Measurements from ENCODE around the gene IMPA2.

Gene IMPA2

GRCh38 chr18:12009581-12010140 lies 28.4 kb downstream of the IMPA2 start:
- DNase-seq: no peak

GRCh38 chr18:12010187-12010802 lies 29.0 kb downstream of the IMPA2 start:
- DNase-seq: no peak

DNA sequence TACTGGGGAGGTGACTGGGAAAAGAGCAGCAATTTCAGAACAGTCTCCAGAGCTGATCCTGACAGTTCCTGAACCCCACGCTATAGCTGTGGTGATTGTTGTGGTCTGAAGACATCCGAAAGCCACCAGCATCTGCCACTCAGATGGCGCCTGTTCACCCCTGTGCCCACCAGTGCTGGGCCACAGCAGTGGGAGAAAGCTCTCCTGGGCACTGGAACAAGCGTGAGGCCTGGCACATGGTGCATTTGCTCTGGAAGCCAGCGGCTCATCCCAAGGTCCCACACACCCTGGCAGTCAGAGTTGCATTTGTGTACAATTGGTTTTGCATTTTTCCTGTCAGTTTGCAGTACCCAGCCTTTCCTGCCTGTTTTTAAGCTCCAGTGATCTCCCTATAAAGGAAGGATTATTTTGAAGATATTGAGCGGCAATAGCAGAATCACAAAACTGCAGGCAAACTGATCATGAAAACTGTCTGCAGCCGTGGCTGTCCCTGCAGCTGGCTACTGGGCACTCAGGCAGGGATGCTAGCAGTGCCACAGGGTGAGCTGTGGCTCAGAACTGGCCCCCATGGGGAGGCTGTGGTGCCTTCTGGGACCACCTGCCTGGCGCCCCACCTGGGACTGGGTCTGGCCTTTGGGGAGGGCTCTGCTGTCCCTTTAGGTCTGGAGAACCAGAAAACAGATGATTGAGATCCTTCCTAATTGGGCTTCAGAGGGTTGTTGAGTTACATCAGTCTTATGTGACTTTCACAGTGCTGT lies 30.1 kb downstream of the IMPA2 start:
- no peak for DNase-seq

DNA sequence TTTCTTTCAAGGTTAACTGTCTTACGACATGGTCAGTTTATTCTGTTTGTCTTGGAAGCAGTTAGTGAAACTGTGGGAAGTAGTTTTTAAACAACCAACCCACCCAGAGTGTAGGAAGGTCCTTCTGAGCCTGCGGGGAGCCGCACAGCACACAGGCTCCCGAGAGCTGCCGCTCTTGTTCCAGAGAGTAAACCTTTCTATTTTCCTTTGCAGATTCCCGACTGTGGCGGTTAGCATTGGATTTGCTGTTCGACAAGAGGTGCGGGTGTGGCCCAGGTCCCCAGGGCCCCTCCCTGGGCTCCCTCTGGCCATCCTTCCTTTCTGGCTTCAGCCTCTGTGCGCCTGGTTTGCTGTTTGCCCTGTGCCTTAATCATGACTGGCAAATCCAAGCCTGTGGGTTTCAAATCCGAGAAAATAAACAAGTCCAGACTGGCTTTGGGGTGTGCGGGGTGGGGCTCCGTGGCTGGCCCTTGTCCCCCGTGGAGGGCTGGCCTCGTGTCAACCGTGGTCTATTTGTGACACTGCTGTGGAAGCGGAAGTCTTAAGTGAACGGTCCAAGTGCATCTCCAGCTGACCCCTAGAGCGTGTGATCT lies 30.7 kb downstream of the IMPA2 start:
- DNase-seq: no peak

GRCh38 chr18:12012697-12013096 lies 31.4 kb downstream of the IMPA2 start:
- DNase-seq: no peak

- DNase-seq: no peak
Measured at GRCh38 chr18:12013186-12013916, 32.0 kb downstream of the IMPA2 start.

DNA sequence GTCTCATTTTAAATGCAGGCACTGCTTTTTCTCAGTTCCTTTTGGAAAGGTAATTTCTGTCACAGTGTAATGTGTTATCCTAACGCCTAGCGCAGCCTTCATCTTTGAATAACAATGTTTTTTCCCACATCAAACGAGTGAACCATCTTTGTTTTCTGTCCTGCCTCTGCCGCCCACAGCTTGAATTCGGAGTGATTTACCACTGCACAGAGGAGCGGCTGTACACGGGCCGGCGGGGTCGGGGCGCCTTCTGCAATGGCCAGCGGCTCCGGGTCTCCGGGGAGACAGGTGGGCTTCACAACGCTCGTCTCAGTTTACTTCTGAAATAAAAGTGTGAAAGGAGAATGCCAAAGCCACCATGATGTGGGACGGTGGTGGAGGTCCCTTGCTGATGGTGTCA lies 32.8 kb downstream of the IMPA2 start:
- DNase-seq: no peak

DNA sequence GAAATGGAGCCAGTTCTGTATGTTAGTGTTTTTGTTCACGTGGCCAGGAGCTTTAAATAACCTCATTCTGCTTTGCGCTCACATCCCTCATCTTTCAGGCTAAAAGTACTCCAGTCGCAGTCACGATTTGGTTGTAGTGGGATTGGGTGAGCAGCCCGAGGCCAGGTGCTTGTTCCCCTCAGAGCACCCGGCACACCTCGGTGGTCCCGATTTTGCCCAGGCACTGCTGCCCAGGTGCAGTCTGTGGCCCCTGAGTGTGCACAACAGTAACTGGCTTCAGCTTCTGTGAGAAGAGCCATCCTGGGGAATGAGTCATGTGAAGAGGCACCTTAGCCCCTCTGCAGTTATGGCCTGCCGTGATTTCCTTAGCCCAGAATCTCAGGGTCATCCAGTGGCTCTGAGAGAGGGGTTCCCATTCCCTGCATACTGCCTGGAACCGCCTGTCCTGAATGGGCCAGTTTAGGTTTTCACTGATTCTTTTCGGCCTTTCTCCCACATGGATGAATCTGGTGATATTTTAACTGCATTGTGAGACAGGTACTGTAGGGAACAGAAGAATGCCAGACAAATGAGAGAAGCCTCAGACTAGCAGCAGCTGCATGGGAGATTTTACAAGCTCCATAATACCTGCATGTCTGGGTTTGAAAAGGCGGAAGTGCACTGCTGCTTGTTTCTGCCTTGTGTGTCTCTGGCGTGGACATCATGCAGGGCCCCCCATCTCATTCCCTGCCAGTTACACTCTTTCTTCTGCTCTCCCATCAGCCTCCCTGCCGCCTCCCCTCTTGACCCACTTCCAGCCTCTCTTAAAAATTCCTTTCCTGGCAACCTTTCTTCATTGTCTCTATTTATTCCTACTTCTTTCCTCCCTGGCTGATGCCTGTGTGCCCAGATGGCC lies 33.5 kb downstream of the IMPA2 start:
- no peak for DNase-seq

- DNase-seq: peak in 1 of 2 donors; percentile 17
Measured at GRCh38 chr18:12015416-12016062, 34.2 kb downstream of the IMPA2 start.

- no peak for DNase-seq
Measured at GRCh38 chr18:12017081-12017480, 35.8 kb downstream of the IMPA2 start.

GRCh38 chr18:12018861-12019260 lies 37.6 kb downstream of the IMPA2 start:
- DNase-seq: no peak

DNA sequence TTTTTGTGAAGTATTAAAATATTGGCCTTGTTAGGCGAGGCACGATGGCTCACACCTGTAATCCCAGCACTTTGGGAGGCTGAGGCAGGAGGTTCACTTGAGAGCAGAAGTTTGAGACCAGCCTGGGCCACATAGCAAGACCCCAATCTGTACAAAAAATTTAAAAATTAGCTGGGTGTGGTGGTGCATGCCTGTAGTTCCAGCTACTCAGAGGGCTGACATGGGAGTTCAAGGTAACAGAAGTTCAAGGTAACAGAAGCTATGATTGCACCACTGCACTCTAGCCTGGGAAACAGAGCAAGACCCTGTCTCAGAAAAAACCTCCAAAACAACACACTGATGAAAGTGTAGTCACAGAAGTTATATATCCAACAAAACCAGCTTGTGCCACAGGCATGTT lies 39.8 kb downstream of the IMPA2 start:
- no peak for DNase-seq

DNA sequence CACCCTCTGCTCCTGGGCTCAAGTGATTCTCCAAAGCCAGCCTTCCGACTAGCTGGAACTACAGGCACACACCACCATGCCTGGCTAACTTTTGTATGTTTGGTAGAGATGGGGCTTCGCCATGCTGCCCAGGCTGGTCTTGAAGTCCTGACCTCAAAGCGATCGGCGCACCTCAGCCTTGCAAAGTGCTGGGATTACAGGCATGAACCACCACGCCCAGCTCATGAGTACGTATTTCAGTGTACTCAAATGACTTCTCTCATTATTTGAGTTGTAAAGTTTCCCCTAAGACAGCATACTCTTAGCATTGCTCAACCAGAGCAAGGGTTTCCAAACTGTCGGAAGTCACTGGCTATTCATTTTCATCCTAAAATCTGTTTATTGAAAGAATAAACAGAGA lies 40.3 kb downstream of the IMPA2 start:
- DNase-seq: no peak

DNA sequence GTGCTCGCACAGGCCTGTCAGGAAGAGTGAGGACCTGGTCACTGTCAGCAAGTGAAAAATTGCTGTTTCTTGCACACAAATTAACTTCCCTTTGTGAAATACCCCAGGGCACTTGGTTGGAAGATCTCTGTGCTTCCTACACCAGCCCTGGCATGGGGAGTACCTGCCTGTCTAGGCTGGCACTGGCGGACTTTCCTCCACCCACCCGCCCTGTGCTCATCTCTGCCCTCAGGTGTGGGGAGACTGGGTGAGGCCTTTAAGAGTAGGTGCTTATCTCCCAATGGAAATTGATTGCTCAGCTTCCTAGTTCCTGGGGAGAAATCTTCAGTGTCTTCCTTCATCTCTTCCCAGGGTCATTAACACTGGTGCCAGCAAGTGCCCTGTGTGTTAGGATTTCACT lies 42.1 kb downstream of the IMPA2 start:
- no peak for DNase-seq

DNA sequence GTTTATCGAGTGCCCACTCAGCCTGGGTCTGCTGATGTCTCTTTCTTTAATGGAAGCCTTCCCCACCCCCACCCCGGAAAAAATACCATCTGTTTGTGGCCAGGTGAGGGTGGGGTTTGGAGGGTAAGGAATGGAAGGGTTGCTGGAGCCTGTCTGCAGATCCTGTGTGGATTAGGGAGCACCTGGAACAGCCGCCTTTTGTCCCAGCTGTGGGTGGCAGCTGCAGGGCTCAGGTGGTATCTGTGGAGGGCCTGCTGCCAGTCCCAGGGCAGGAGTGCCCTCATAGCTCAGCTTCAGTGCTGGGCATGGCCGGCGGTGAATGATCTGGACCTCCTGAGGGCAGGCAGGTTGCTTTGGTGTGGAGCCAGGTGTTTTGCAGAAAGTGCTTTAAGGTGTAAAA lies 45.3 kb downstream of the IMPA2 start:
- DNase-seq: no peak

- no peak for DNase-seq
Measured at GRCh38 chr18:12027046-12027445, 45.7 kb downstream of the IMPA2 start.

- no peak for DNase-seq
Measured at GRCh38 chr18:12027480-12027879, 46.2 kb downstream of the IMPA2 start.

DNA sequence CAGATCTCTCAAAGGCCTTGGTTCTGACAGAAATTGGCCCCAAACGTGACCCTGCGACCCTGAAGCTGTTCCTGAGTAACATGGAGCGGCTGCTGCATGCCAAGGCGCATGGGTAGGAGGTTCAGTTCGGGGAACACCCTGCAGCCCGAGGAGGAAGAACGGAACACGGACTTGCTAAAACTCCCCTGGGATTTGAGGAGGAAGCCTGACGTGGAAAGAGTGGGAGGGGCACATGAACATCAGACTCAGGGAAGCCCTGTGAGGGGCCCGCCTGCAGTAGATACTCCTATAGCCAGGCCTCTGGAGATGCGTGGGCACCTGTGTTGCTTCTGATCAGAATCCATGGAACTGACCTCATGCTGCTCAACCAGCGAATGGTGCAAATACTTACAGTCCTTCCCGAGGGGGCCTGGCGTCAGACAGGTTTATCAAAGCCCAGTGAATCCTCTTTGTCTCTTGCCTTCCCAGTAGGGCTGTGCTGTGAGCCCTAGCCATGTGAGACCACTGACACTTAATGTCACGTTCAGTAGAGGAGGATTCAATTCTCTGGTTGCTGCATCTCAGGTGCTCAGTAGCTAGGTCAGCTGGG lies 46.8 kb downstream of the IMPA2 start:
- DNase-seq: no peak

GRCh38 chr18:12028674-12029073 lies 47.4 kb downstream of the IMPA2 start:
- no peak for DNase-seq

GRCh38 chr18:12029786-12030584 lies 48.7 kb downstream of the IMPA2 start:
- no peak for DNase-seq
